SK-N-SH treated with all-trans-retinoic acid at 6 μM for 48 hours (cell line): ENCODE results near the gene ERBB3.
A peak's percentile ranks its signal among the peaks of the same experiment; 100 is the strongest.
"Not testable (repeated sequence)": the region's sequence is repeated elsewhere in the genome, so short reads cannot be mapped to it uniquely, and the experiment has no call there.

Source experiments
- ATAC-seq: fragments of 200-7000 bp; cut with Tn5 transposase; 3 replicates; pipeline ENCODE4 v1.9.1; 2020; ENCODE audit warnings: mild to moderate bottlenecking, moderate library complexity
- ARNTL ChIP-seq: fragments of 450-650 bp; formaldehyde crosslinking; IDR thresholded peaks from 2 replicates; pipeline ENCODE4 v1.5.0; 2020; ENCODE audit warnings: low read depth, mild to moderate bottlenecking, moderate library complexity, borderline replicate concordance
- BACH2 ChIP-seq: fragments of 250-450 bp; sonication (Bioruptor Pico); IDR thresholded peaks from 2 replicates; pipeline ENCODE4 v1.9.0; 2021; ENCODE audit warnings: mild to moderate bottlenecking, borderline replicate concordance
- CSDC2 ChIP-seq: fragments of 250-450 bp; sonication (Bioruptor Pico); IDR thresholded peaks from 2 replicates; pipeline ENCODE4 v1.5.0; 2020; ENCODE audit warnings: mild to moderate bottlenecking, moderate library complexity
- ESRRG ChIP-seq: fragments of 250-450 bp; sonication (Bioruptor Pico); IDR thresholded peaks from 2 replicates; pipeline ENCODE4 v1.6.1; 2021; ENCODE audit warnings: mild to moderate bottlenecking
- GLIS3 ChIP-seq: fragments of 250-450 bp; sonication (Bioruptor Pico); IDR thresholded peaks from 2 replicates; pipeline ENCODE4 v1.5.0; 2020; ENCODE audit warnings: mild to moderate bottlenecking, moderate library complexity
- ISL1 ChIP-seq: fragments of 250-450 bp; sonication (Bioruptor Pico); IDR thresholded peaks from 2 replicates; pipeline ENCODE4 v2.1.2; 2022; ENCODE audit warnings: mild to moderate bottlenecking, moderate library complexity
- OSR1 ChIP-seq: fragments of 250-450 bp; sonication (Bioruptor Pico); IDR thresholded peaks from 2 replicates; pipeline ENCODE4 v1.8.0; 2022; ENCODE audit warnings: moderate library complexity, mild to moderate bottlenecking, inconsistent platforms
- RARB ChIP-seq: fragments of 250-450 bp; sonication (Bioruptor Pico); IDR thresholded peaks from 2 replicates; pipeline ENCODE4 v1.8.0; 2021; ENCODE audit warnings: mild to moderate bottlenecking, moderate library complexity
- SNAI2 ChIP-seq: fragments of 250-450 bp; sonication (Bioruptor Pico); IDR thresholded peaks from 2 replicates; pipeline ENCODE4 v1.5.0; 2020; ENCODE audit warnings: mild to moderate bottlenecking, moderate library complexity
- TCF4 ChIP-seq: fragments of 250-450 bp; sonication (Bioruptor Pico); IDR thresholded peaks from 2 replicates; pipeline ENCODE4 v1.8.0; 2021; ENCODE audit warnings: mild to moderate bottlenecking, moderate library complexity, borderline replicate concordance
- TOX ChIP-seq: fragments of 250-450 bp; sonication (Bioruptor Pico); IDR thresholded peaks from 2 replicates; pipeline ENCODE4 v1.8.0; 2021; ENCODE audit warnings: mild to moderate bottlenecking, moderate library complexity, borderline replicate concordance
- ZC3H10 ChIP-seq: fragments of 250-450 bp; sonication (Bioruptor Pico); IDR thresholded peaks from 2 replicates; pipeline ENCODE4 v1.5.1; 2021; ENCODE audit warnings: mild to moderate bottlenecking, moderate library complexity
- ZFP3 ChIP-seq: fragments of 250-450 bp; sonication (Bioruptor Pico); IDR thresholded peaks from 2 replicates; pipeline ENCODE4 v1.5.0; 2020; ENCODE audit warnings: mild to moderate bottlenecking, moderate library complexity
- ZFP30 ChIP-seq: fragments of 450-650 bp; formaldehyde crosslinking; IDR thresholded peaks from 2 replicates; pipeline ENCODE4 v1.5.0; 2022; ENCODE audit warnings: mild to moderate bottlenecking, moderate library complexity
- ZNF565 ChIP-seq: fragments of 450-650 bp; formaldehyde crosslinking; conservative IDR thresholded peaks from 2 replicates; pipeline ENCODE4 v1.5.0; 2020; ENCODE audit warnings: low read depth, mild to moderate bottlenecking, moderate library complexity
- ZNF70 ChIP-seq: fragments of 450-650 bp; formaldehyde crosslinking; IDR thresholded peaks from 2 replicates; pipeline ENCODE4 v1.5.0; 2020; ENCODE audit warnings: mild to moderate bottlenecking, moderate library complexity
- ZNF8 ChIP-seq: fragments of 450-650 bp; formaldehyde crosslinking; IDR thresholded peaks from 2 replicates; pipeline ENCODE4 v1.5.0; 2020; ENCODE audit warnings: mild to moderate bottlenecking, moderate library complexity
- TF ChIP-seq, protein P1 (sequence below): fragments of 250-450 bp; sonication (Bioruptor Pico); IDR thresholded peaks from 2 replicates; pipeline ENCODE4 v1.5.0; 2020; ENCODE audit warnings: mild to moderate bottlenecking, moderate library complexity
- TF ChIP-seq, protein P2 (sequence below): fragments of 250-450 bp; sonication (Bioruptor Pico); IDR thresholded peaks from 2 replicates; pipeline ENCODE4 v1.8.0; 2020; ENCODE audit warnings: mild to moderate bottlenecking, moderate library complexity, borderline replicate concordance
- TF ChIP-seq, protein P3 (sequence below): fragments of 250-450 bp; sonication (Bioruptor Pico); IDR thresholded peaks from 2 replicates; pipeline ENCODE4 v1.8.0; 2021; ENCODE audit warnings: low read depth, mild to moderate bottlenecking, moderate library complexity, borderline replicate concordance
- TF ChIP-seq, protein P4 (sequence below): fragments of 250-450 bp; sonication (Bioruptor Pico); IDR thresholded peaks from 2 replicates; pipeline ENCODE4 v1.5.1; 2021; ENCODE audit warnings: mild to moderate bottlenecking, moderate library complexity
- TF ChIP-seq, protein P5 (sequence below): fragments of 250-450 bp; sonication (Bioruptor Pico); IDR thresholded peaks from 2 replicates; pipeline ENCODE4 v1.5.1; 2020; ENCODE audit warnings: low read depth, mild to moderate bottlenecking, moderate library complexity

The ERBB3 gene

DNA sequence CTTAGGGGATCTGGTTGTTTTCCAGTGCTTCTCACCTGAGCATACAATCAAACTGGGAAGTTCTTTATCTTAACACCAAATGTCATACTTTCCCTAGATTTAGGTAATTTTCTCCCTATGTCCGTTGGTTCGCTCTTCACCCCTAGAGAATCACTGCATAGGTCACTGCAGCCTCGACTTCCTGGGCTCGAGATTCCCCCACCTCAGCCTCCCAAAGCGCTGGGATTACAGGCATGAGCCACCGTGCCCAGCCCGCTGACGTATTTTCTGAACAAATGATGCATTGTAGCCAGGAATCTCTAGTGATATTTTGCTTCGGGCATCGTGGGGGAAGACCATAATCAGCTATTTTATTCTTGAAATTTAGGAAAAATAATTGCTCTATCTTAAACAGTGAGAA lies 35.4 kb downstream of the ERBB3 start (continued):
- TF ChIP-seq TOX (CRISPR knock-in tag): no peak
- TF ChIP-seq ZNF565: no peak
- no peak for TF ChIP-seq ISL1 (CRISPR knock-in tag)
- TF ChIP-seq RARB: no peak

- peak; percentile 55 for ATAC-seq
- no peak for TF ChIP-seq OSR1 (CRISPR knock-in tag)
- TF ChIP-seq, protein P1, sequence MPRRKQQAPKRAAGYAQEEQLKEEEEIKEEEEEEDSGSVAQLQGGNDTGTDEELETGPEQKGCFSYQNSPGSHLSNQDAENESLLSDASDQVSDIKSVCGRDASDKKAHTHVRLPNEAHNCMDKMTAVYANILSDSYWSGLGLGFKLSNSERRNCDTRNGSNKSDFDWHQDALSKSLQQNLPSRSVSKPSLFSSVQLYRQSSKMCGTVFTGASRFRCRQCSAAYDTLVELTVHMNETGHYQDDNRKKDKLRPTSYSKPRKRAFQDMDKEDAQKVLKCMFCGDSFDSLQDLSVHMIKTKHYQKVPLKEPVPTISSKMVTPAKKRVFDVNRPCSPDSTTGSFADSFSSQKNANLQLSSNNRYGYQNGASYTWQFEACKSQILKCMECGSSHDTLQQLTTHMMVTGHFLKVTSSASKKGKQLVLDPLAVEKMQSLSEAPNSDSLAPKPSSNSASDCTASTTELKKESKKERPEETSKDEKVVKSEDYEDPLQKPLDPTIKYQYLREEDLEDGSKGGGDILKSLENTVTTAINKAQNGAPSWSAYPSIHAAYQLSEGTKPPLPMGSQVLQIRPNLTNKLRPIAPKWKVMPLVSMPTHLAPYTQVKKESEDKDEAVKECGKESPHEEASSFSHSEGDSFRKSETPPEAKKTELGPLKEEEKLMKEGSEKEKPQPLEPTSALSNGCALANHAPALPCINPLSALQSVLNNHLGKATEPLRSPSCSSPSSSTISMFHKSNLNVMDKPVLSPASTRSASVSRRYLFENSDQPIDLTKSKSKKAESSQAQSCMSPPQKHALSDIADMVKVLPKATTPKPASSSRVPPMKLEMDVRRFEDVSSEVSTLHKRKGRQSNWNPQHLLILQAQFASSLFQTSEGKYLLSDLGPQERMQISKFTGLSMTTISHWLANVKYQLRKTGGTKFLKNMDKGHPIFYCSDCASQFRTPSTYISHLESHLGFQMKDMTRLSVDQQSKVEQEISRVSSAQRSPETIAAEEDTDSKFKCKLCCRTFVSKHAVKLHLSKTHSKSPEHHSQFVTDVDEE (CRISPR knock-in tag): no peak
- no peak for TF ChIP-seq TCF4 (CRISPR knock-in tag)
- TF ChIP-seq ZC3H10 (CRISPR knock-in tag): 0 out of 2 replicates have a peak, but pooled peaks have one; percentile 42
- TF ChIP-seq BACH2 (CRISPR knock-in tag): no peak
- TF ChIP-seq CSDC2 (CRISPR knock-in tag): no peak
- TF ChIP-seq, protein P2, sequence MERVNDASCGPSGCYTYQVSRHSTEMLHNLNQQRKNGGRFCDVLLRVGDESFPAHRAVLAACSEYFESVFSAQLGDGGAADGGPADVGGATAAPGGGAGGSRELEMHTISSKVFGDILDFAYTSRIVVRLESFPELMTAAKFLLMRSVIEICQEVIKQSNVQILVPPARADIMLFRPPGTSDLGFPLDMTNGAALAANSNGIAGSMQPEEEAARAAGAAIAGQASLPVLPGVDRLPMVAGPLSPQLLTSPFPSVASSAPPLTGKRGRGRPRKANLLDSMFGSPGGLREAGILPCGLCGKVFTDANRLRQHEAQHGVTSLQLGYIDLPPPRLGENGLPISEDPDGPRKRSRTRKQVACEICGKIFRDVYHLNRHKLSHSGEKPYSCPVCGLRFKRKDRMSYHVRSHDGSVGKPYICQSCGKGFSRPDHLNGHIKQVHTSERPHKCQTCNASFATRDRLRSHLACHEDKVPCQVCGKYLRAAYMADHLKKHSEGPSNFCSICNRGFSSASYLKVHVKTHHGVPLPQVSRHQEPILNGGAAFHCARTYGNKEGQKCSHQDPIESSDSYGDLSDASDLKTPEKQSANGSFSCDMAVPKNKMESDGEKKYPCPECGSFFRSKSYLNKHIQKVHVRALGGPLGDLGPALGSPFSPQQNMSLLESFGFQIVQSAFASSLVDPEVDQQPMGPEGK: 0 out of 2 replicates have a peak, but pooled peaks have one; percentile 22
- TF ChIP-seq ZFP3 (CRISPR knock-in tag): 0 out of 2 replicates have a peak, but pooled peaks have one; percentile 53
- TF ChIP-seq ZFP30 (CRISPR knock-in tag): no peak
These were observed 36.5 kb downstream of the ERBB3 start, which contains the start of gene RPL41 for GRCh38 chr12:56116267-56117081. Gene RPL41 (plus strand): TSS chr12:56116633.

DNA sequence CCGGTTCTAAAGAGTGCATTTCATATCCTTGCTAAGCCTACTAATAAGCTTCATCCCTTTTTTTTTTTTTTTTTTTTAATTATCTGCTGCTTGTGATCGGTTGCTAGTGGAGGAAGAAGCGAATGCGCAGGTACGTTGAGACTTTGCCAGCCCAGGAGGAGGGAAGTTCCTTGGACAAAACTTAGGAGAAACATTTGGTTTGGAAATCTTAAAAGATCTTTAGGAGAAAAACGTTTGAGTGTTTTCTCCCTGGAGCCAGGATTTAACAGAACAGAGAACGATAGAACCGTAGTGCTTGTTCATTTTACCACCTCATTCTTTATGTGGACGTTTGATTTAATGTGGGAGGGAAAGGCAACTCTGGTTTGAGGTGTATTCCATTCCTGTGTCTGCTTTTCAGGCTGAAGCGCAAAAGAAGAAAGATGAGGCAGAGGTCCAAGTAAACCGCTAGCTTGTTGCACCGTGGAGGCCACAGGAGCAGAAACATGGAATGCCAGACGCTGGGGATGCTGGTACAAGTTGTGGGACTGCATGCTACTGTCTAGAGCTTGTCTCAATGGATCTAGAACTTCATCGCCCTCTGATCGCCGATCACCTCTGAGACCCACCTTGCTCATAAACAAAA lies 37.2 kb downstream of the ERBB3 start:
- ATAC-seq: not testable (repeated sequence)

- ATAC-seq: peak; percentile 86
- TF ChIP-seq, protein P3, sequence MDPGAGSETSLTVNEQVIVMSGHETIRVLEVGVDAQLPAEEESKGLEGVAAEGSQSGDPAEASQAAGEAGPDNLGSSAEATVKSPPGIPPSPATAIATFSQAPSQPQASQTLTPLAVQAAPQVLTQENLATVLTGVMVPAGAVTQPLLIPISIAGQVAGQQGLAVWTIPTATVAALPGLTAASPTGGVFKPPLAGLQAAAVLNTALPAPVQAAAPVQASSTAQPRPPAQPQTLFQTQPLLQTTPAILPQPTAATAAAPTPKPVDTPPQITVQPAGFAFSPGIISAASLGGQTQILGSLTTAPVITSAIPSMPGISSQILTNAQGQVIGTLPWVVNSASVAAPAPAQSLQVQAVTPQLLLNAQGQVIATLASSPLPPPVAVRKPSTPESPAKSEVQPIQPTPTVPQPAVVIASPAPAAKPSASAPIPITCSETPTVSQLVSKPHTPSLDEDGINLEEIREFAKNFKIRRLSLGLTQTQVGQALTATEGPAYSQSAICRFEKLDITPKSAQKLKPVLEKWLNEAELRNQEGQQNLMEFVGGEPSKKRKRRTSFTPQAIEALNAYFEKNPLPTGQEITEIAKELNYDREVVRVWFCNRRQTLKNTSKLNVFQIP (CRISPR knock-in tag): 0 out of 2 replicates have a peak, but pooled peaks have one; percentile 20
- TF ChIP-seq SNAI2 (peak; percentile 68; the same call in 1 of the 2 replicates), ZNF70 (CRISPR knock-in tag) (no peak), RARB (peak; percentile 88; the same call in 1 of the 2 replicates), ISL1 (CRISPR knock-in tag) (no peak), GLIS3 (CRISPR knock-in tag) (peak; percentile 98), OSR1 (CRISPR knock-in tag) (no peak), ZFP30 (CRISPR knock-in tag) (no peak), TCF4 (CRISPR knock-in tag) (peak; percentile 40; the same call in 1 of the 2 replicates), ESRRG (CRISPR knock-in tag) (peak; percentile 95), TOX (CRISPR knock-in tag) (peak; percentile 85), ZNF565 (no peak; the same call in 1 of the 2 replicates), ZNF8 (peak; percentile 62; the same call in 1 of the 2 replicates), ZC3H10 (CRISPR knock-in tag) (peak; percentile 84), ARNTL (no peak), CSDC2 (CRISPR knock-in tag) (no peak)
- TF ChIP-seq, protein P4, sequence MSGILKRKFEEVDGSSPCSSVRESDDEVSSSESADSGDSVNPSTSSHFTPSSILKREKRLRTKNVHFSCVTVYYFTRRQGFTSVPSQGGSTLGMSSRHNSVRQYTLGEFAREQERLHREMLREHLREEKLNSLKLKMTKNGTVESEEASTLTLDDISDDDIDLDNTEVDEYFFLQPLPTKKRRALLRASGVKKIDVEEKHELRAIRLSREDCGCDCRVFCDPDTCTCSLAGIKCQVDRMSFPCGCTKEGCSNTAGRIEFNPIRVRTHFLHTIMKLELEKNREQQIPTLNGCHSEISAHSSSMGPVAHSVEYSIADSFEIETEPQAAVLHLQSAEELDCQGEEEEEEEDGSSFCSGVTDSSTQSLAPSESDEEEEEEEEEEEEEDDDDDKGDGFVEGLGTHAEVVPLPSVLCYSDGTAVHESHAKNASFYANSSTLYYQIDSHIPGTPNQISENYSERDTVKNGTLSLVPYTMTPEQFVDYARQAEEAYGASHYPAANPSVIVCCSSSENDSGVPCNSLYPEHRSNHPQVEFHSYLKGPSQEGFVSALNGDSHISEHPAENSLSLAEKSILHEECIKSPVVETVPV (CRISPR knock-in tag): peak; percentile 93
- TF ChIP-seq, protein P5, sequence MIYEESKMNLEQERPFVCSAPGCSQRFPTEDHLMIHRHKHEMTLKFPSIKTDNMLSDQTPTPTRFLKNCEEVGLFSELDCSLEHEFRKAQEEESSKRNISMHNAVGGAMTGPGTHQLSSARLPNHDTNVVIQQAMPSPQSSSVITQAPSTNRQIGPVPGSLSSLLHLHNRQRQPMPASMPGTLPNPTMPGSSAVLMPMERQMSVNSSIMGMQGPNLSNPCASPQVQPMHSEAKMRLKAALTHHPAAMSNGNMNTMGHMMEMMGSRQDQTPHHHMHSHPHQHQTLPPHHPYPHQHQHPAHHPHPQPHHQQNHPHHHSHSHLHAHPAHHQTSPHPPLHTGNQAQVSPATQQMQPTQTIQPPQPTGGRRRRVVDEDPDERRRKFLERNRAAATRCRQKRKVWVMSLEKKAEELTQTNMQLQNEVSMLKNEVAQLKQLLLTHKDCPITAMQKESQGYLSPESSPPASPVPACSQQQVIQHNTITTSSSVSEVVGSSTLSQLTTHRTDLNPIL: peak; percentile 83
These were observed 38.1 kb downstream of the ERBB3 start, which contains the start of gene ZC3H10 for GRCh38 chr12:56117778-56118687. Gene ZC3H10 (plus strand): TSS chr12:56118266. CDS start chr12:56120563, 2,297 bp downstream.
